ENCODE results near the gene PPEF1. TPM values are rescaled to one million over a fixed set of nuclear protein-coding genes. Genes with fewer than 3 reads are reported as not detected.

Gene PPEF1
- total RNA-seq, 2 experiments from 2014 or later, result not detected

- H3K9me2 ChIP-seq (ENCODE audit: insufficient read depth, low read length), result no peaks in the 10 kb centered on the region
- TF ChIP-seq CTCF (conservative IDR thresholded peaks at IDR 0.05; ENCODE audit: low read length), result no peak
- no peak for TF ChIP-seq EZH2phosphoT487 (IDR thresholded peaks at IDR 0.05; ENCODE audit: borderline replicate concordance, low read depth, low read length)
- no peak overlapping the region for H3K4me2 ChIP-seq (ENCODE audit: low read length)
- no peaks in the 10 kb centered on the region for H4K20me1 ChIP-seq (ENCODE audit: insufficient read depth, low read length)
- H3K9me3 ChIP-seq (ENCODE audit: low read length), result no peaks in the 10 kb centered on the region
- no peaks in the 10 kb centered on the region for H3K79me2 ChIP-seq (ENCODE audit: insufficient read depth, low read depth, low read length)
- no peak for DNase-seq (ENCODE audit: low spot score)
- ChIA-PET CTCF (ENCODE audit: unreplicated experiment) (no interaction called here), POLR2A (no interaction called here)
- intact Hi-C loops (cut with micrococcal nuclease; ENCODE audit: unreplicated experiment), result no loop called here
- no peak overlapping the region for H2AFZ ChIP-seq (ENCODE audit: low read length)
- H3K27ac ChIP-seq (ENCODE audit: low read depth, low read length, poor library complexity, severe bottlenecking), result no peak overlapping the region
- H3K4me1 ChIP-seq (ENCODE audit: insufficient read depth, low read length, poor library complexity, severe bottlenecking), result no peaks in the 10 kb centered on the region
- H3K36me3 ChIP-seq (ENCODE audit: insufficient read depth, low read length), result no peaks in the 10 kb centered on the region
- no peak overlapping the region for H3K4me3 ChIP-seq (ENCODE audit: low read depth, low read length, poor library complexity, severe bottlenecking)
- BruUV-seq (replicated peaks), result no TSS peak
Observed at GRCh38 chrX:18864390-18864920, 157.0 kb downstream of the PPEF1 start.

- Histone ChIP-seq H3K9me2 (ENCODE audit: insufficient read depth, low read length) (no peaks in the 10 kb centered on the region), H2AFZ (ENCODE audit: low read length) (no peak overlapping the region), H3K4me3 (ENCODE audit: low read depth, low read length, poor library complexity, severe bottlenecking) (no peak overlapping the region), H4K20me1 (ENCODE audit: insufficient read depth, low read length) (no peaks in the 10 kb centered on the region), H3K9me3 (ENCODE audit: low read length) (no peaks in the 10 kb centered on the region), H3K79me2 (ENCODE audit: insufficient read depth, low read depth, low read length) (no peaks in the 10 kb centered on the region), H3K36me3 (ENCODE audit: insufficient read depth, low read length) (no peaks in the 10 kb centered on the region), H3K27ac (ENCODE audit: low read depth, low read length, poor library complexity, severe bottlenecking) (no peak overlapping the region), H3K4me1 (ENCODE audit: insufficient read depth, low read length, poor library complexity, severe bottlenecking) (no peaks in the 10 kb centered on the region), H3K4me2 (ENCODE audit: low read length) (no peak overlapping the region)
- BruUV-seq (replicated peaks), result no TSS peak
- TF ChIP-seq CTCF (conservative IDR thresholded peaks at IDR 0.05; ENCODE audit: low read length) (no peak), EZH2phosphoT487 (IDR thresholded peaks at IDR 0.05; ENCODE audit: borderline replicate concordance, low read depth, low read length) (no peak)
- DNase-seq (ENCODE audit: low spot score), result no peak
- POLR2A ChIA-PET, result interaction anchor here (0.5 kb wide), 1 partner anchor 502 kb away, joined by 5 read pairs; no protein-coding TSS in a partner anchor
- intact Hi-C loops (cut with micrococcal nuclease; ENCODE audit: unreplicated experiment), result no loop called here
- CTCF ChIA-PET (ENCODE audit: unreplicated experiment), result no interaction called here
Observed at GRCh38 chrX:18871161-18871890, 163.9 kb downstream of the PPEF1 start.

GRCh38 chrX:18871970-18872369 lies 164.5 kb downstream of the PPEF1 start:
- Histone ChIP-seq H3K36me3 (ENCODE audit: insufficient read depth, low read length) (no peaks in the 10 kb centered on the region), H4K20me1 (ENCODE audit: insufficient read depth, low read length) (no peaks in the 10 kb centered on the region), H3K27ac (ENCODE audit: low read depth, low read length, poor library complexity, severe bottlenecking) (no peak overlapping the region), H3K4me1 (ENCODE audit: insufficient read depth, low read length, poor library complexity, severe bottlenecking) (no peaks in the 10 kb centered on the region), H3K79me2 (ENCODE audit: insufficient read depth, low read depth, low read length) (no peaks in the 10 kb centered on the region), H3K4me3 (ENCODE audit: low read depth, low read length, poor library complexity, severe bottlenecking) (no peak overlapping the region), H3K9me2 (ENCODE audit: insufficient read depth, low read length) (no peaks in the 10 kb centered on the region), H3K4me2 (ENCODE audit: low read length) (no peak overlapping the region), H3K9me3 (ENCODE audit: low read length) (no peaks in the 10 kb centered on the region), H2AFZ (ENCODE audit: low read length) (no peak overlapping the region)
- ChIA-PET POLR2A (no interaction called here), CTCF (ENCODE audit: unreplicated experiment) (no interaction called here)
- intact Hi-C loops (cut with micrococcal nuclease; ENCODE audit: unreplicated experiment), result no loop called here
- BruUV-seq (replicated peaks), result no TSS peak
- no peak for DNase-seq (ENCODE audit: low spot score)
- TF ChIP-seq CTCF (conservative IDR thresholded peaks at IDR 0.05; ENCODE audit: low read length) (no peak), EZH2phosphoT487 (IDR thresholded peaks at IDR 0.05; ENCODE audit: borderline replicate concordance, low read depth, low read length) (no peak)
